ENCODE measurements around the gene CCL27. TPM values are rescaled to one million over a fixed set of nuclear protein-coding genes. Genes with fewer than 3 reads are reported as not detected.

The CCL27 gene
- total and polyA plus RNA-seq, 2 donors (not counting 1 experiment from before 2014, with no cell fraction given) = not detected

GRCh38 chr9:34689116-34689470 lies 26.6 kb upstream of the CCL27 start:
- Histone ChIP-seq H4K20me1 (ENCODE audit: control insufficient read depth, insufficient read depth, low read length, poor library complexity, severe bottlenecking) (no peaks in the 10 kb centered on the region), H3K4me3 (ENCODE audit: control extremely low read depth in 1 of 5, extremely low read depth in 1 of 5, insufficient read depth in 1 of 5, low read depth in 2 of 5, low read length in 4 of 5) (no peak overlapping the region), H3K4me1 (ENCODE audit: control insufficient read depth in 2 of 2, insufficient read depth in 2 of 2, low read length in 2 of 2) (peaks cover 0 to 8% of the 10 kb centered on the region in 2 donors), H3K4me2 (replicated peaks; ENCODE audit: low read depth, low read length, poor library complexity, severe bottlenecking) (no peak overlapping the region), H3K9ac (ENCODE audit: low read length) (no peak overlapping the region), H3K9me3 (ENCODE audit: control extremely low read depth in 1 of 3, control insufficient read depth in 2 of 3, insufficient read depth in 1 of 3, low read length in 2 of 3) (no peaks in the 10 kb centered on the region), H3K27me3 (replicated peaks in 1 of 4; ENCODE audit: control extremely low read depth in 1 of 4, control insufficient read depth in 3 of 4, insufficient read depth in 4 of 4, low read length in 3 of 4) (peaks cover 0 to 6% (median 0%) of the 10 kb centered on the region in 4 experiments), H2AFZ (ENCODE audit: insufficient read depth, low read depth, low read length, poor library complexity, severe bottlenecking) (no peak overlapping the region), H3K27ac (ENCODE audit: low read length in 2 of 2) (no peak overlapping the region), H3K79me2 (ENCODE audit: control insufficient read depth, insufficient read depth, low read length) (no peaks in the 10 kb centered on the region), H3K36me3 (replicated peaks in 1 of 2; ENCODE audit: control extremely low read depth in 1 of 2, control insufficient read depth in 1 of 2, extremely low read depth in 1 of 2, insufficient read depth in 2 of 2, low read length in 1 of 2) (no peaks in the 10 kb centered on the region)
- ChIA-PET CTCF (no interaction called here), POLR2A (no interaction called here)
- WGBS (ENCODE audit: insufficient coverage) = 80% methylated on average over 1 of the region's 4 CpGs
- Mint-ChIP-seq H3K27ac (no peak overlapping the region), H3K4me3 (no peak overlapping the region), H3K4me1 (peaks cover 3% of the 10 kb centered on the region), H3K9me3 (ENCODE audit: insufficient read depth) (no peaks in the 10 kb centered on the region), H3K27me3 (peaks cover 12% of the 10 kb centered on the region)
- intact Hi-C loops (cut with micrococcal nuclease) = no loop called here
- TF ChIP-seq CTCF (IDR thresholded peaks at IDR 0.05) (no peak), EZH2 (IDR thresholded peaks at IDR 0.05; ENCODE audit: borderline replicate concordance, insufficient read depth, low read depth, low read length, poor library complexity, severe bottlenecking) (no peak)
- ATAC-seq (ENCODE audit: low read depth) (no peak), DNase-seq (no peak)

GRCh38 chr9:34688329-34689115 lies 26.1 kb upstream of the CCL27 start:
- Histone ChIP-seq H3K27ac (ENCODE audit: low read length in 2 of 2) (no peak overlapping the region), H3K4me1 (ENCODE audit: control insufficient read depth in 2 of 2, insufficient read depth in 2 of 2, low read length in 2 of 2) (peaks cover 0 to 8% of the 10 kb centered on the region in 2 donors), H3K36me3 (replicated peaks in 1 of 2; ENCODE audit: control extremely low read depth in 1 of 2, control insufficient read depth in 1 of 2, extremely low read depth in 1 of 2, insufficient read depth in 2 of 2, low read length in 1 of 2) (no peaks in the 10 kb centered on the region), H3K27me3 (replicated peaks in 1 of 4; ENCODE audit: control extremely low read depth in 1 of 4, control insufficient read depth in 3 of 4, insufficient read depth in 4 of 4, low read length in 3 of 4) (peaks cover 0 to 6% (median 0%) of the 10 kb centered on the region in 4 experiments), H4K20me1 (ENCODE audit: control insufficient read depth, insufficient read depth, low read length, poor library complexity, severe bottlenecking) (no peaks in the 10 kb centered on the region), H3K79me2 (ENCODE audit: control insufficient read depth, insufficient read depth, low read length) (no peaks in the 10 kb centered on the region), H3K9ac (ENCODE audit: low read length) (no peak overlapping the region), H3K4me2 (replicated peaks; ENCODE audit: low read depth, low read length, poor library complexity, severe bottlenecking) (no peak overlapping the region), H2AFZ (ENCODE audit: insufficient read depth, low read depth, low read length, poor library complexity, severe bottlenecking) (no peak overlapping the region), H3K4me3 (ENCODE audit: control extremely low read depth in 1 of 5, extremely low read depth in 1 of 5, insufficient read depth in 1 of 5, low read depth in 2 of 5, low read length in 4 of 5) (no peak overlapping the region), H3K9me3 (ENCODE audit: control extremely low read depth in 1 of 3, control insufficient read depth in 2 of 3, insufficient read depth in 1 of 3, low read length in 2 of 3) (no peaks in the 10 kb centered on the region)
- intact Hi-C loops (cut with micrococcal nuclease) = no loop called here
- DNase-seq (no peak), ATAC-seq (ENCODE audit: low read depth) (no peak)
- Mint-ChIP-seq H3K27ac (no peak overlapping the region), H3K27me3 (peaks cover 8% of the 10 kb centered on the region), H3K9me3 (ENCODE audit: insufficient read depth) (no peaks in the 10 kb centered on the region), H3K4me3 (no peak overlapping the region), H3K4me1 (peaks cover 3% of the 10 kb centered on the region)
- 94% methylated on average over 4 of the region's 5 CpGs for WGBS (ENCODE audit: insufficient coverage)
- TF ChIP-seq CTCF (IDR thresholded peaks at IDR 0.05) (no peak), EZH2 (IDR thresholded peaks at IDR 0.05; ENCODE audit: borderline replicate concordance, insufficient read depth, low read depth, low read length, poor library complexity, severe bottlenecking) (no peak)
- ChIA-PET POLR2A (no interaction called here), CTCF (no interaction called here)

Measured in B cell (primary cell).